ENCODE data around the gene JAM3. TPM values are rescaled to one million over a fixed set of nuclear protein-coding genes. Genes with fewer than 3 reads are reported as not detected.

JAM3 gene
- total RNA-seq, 1 donor = 61.6 TPM

DNA sequence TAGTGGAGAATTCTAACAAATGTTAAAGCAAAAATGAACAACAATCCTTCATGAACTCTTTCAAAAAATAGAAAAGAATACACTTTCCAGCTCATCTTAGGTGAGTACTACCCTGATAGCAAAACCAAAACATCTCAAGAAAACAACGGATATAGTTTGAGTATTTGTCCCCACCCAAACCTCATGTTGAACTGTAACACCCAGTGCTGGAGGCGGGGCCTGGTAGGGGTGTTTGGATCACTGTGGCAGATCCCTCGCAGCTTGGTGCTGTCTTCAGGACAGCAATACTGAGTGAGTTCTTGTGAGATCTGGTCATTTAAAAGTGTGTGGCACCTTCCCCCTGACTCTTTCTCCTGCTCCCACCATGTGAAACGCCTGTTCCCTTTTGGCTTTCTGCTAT is 127.9 kb downstream of the JAM3 start:
- TF ChIP-seq, protein P1, sequence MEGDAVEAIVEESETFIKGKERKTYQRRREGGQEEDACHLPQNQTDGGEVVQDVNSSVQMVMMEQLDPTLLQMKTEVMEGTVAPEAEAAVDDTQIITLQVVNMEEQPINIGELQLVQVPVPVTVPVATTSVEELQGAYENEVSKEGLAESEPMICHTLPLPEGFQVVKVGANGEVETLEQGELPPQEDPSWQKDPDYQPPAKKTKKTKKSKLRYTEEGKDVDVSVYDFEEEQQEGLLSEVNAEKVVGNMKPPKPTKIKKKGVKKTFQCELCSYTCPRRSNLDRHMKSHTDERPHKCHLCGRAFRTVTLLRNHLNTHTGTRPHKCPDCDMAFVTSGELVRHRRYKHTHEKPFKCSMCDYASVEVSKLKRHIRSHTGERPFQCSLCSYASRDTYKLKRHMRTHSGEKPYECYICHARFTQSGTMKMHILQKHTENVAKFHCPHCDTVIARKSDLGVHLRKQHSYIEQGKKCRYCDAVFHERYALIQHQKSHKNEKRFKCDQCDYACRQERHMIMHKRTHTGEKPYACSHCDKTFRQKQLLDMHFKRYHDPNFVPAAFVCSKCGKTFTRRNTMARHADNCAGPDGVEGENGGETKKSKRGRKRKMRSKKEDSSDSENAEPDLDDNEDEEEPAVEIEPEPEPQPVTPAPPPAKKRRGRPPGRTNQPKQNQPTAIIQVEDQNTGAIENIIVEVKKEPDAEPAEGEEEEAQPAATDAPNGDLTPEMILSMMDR (IDR thresholded peaks at IDR 0.05; ENCODE audit: insufficient read depth, low read length) = no peak
- no peak for DNase-seq (ENCODE audit: low read depth)
- no peak overlapping the region for H3K4me3 ChIP-seq (ENCODE audit: low read depth, low read length)

DNA sequence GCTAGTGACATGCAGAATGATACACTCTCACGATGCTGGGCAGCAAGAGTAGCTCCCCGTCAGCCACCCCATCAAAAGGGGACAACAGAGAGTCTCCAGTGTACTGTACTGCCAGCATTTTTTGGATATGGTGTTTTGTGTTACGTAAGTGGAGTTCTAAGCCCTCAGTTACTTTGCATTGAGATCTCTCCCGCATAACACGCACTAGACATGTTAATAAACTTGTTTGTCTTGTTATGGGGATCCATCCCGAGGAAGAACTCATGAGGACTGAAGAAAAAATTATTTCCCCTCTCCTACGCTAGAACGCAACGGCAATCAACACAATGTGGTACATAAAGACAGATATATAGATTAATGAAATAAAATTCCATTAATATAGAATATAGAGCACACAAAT is 130.7 kb downstream of the JAM3 start:
- TF ChIP-seq, protein P1 (IDR thresholded peaks at IDR 0.05; ENCODE audit: insufficient read depth, low read length) = no peak
- DNase-seq (ENCODE audit: low read depth) = no peak
- no peak overlapping the region for H3K4me3 ChIP-seq (ENCODE audit: low read depth, low read length)

DNA sequence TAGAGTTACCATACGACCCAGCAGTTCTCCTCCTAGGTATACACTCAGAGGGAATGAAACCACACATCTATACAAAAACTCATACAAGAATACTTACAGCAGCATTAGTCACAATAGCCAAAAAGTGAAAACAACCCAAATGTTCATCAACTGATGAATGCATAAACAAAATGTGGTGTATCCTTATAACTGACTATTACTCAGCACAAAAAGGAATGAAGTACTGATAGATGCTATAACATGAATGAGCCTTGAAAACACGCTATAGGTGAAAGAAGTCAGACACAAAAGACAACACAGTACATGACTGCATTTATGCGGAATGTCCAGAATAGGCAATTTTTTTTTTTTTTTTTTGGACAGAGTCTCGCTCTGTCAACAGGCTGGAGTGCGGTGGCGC is 131.8 kb downstream of the JAM3 start:
- H3K4me3 ChIP-seq (ENCODE audit: low read depth, low read length) = no peak overlapping the region
- TF ChIP-seq, protein P1 (IDR thresholded peaks at IDR 0.05; ENCODE audit: insufficient read depth, low read length) = no peak
- DNase-seq (ENCODE audit: low read depth) = no peak

Other genes starting within 250 kb of the JAM3 start
- not detected in 2 replicates for gene SPATA19, start 223.6 kb upstream of the JAM3 start, total RNA-seq (ENCODE audit: low replicate concordance)
- gene IGSF9B, start 112.1 kb upstream of the JAM3 start, total RNA-seq (ENCODE audit: low replicate concordance) = 1.7 and 3.2 TPM in 2 replicates
- 10.8 and 29.7 TPM in 2 replicates for gene NCAPD3, start 154.9 kb downstream of the JAM3 start, total RNA-seq (ENCODE audit: low replicate concordance)
- gene VPS26B, start 155.6 kb downstream of the JAM3 start, total RNA-seq (ENCODE audit: low replicate concordance) = 41.7 and 43.3 TPM in 2 replicates
- gene THYN1, start 184.3 kb downstream of the JAM3 start, total RNA-seq (ENCODE audit: low replicate concordance) = 25.0 and 54.5 TPM in 2 replicates
- gene ACAD8, start 184.5 kb downstream of the JAM3 start, total RNA-seq (ENCODE audit: low replicate concordance) = 15.2 and 17.3 TPM in 2 replicates
- not detected in 2 replicates for gene GLB1L3, start 207.3 kb downstream of the JAM3 start, total RNA-seq (ENCODE audit: low replicate concordance)

Measured in fibroblast of the aortic adventitia (primary cell).